Sigmoid colon (tissue), 7 donors: ENCODE data around the gene MYL5. TPM values are rescaled to one million over a fixed set of nuclear protein-coding genes. Genes with fewer than 3 reads are reported as not detected.

Experiments used
- DNase-seq: peaks from one replicate; pipeline ENCODE4 v3.0.0-alpha.2; 2019
- H3K27ac ChIP-seq, 4 donors: fragments of 200-600 bp; sonication (generic); one replicate each; pipeline ENCODE4 v1.5.1; 2016 to 2019; ENCODE audit warnings: mild to moderate bottlenecking in 1 of 4
- H3K27me3 ChIP-seq, 3 donors: fragments of 200-600 bp; sonication (generic); one replicate each; pipeline ENCODE4 v1.5.1; 2019; ENCODE audit warnings: mild to moderate bottlenecking in 1 of 3
- H3K36me3 ChIP-seq, 4 donors: fragments of 200-600 bp; sonication (generic); one replicate each; pipeline ENCODE4 v1.5.1; 2016 to 2019
- H3K4me1 ChIP-seq, 4 donors: fragments of 200-600 bp; sonication (generic); one replicate each; pipeline ENCODE4 v1.5.1; 2017 to 2019
- H3K4me3 ChIP-seq, 4 donors: fragments of 200-600 bp; sonication (generic); one replicate each; pipeline ENCODE4 v1.5.1; 2017 to 2019; ENCODE audit warnings: mild to moderate bottlenecking in 2 of 4, moderate library complexity in 1 of 4
- H3K9me3 ChIP-seq, 4 donors: fragments of 200-600 bp in 3 of 4; sonication (generic) in 3 of 4; one replicate each; pipeline versions ENCODE4 v1.5.1 to v1.6.1; 2013 to 2019
- CTCF ChIP-seq, 4 experiments: fragments of 450-650 bp in 3 of 4; fragments of 200-600 bp in 1 of 4; IDR thresholded peaks; one replicate each; pipeline ENCODE4 v1.5.1; 2016 to 2019; ENCODE audit warnings: antibody characterized with exemption in 4 of 4, mild to moderate bottlenecking in 3 of 4, moderate library complexity in 2 of 4
- EP300 ChIP-seq, 4 donors: sonication (generic); formaldehyde crosslinking; IDR thresholded peaks; one replicate each; pipeline ENCODE4 v1.6.1; 2017; ENCODE audit warnings: antibody characterized with exemption in 4 of 4
- POLR2A ChIP-seq, 2 donors: fragments of 450-650 bp; IDR thresholded peaks; one replicate each; pipeline ENCODE4 v1.6.1; 2016; ENCODE audit warnings: antibody characterized with exemption in 2 of 2, mild to moderate bottlenecking in 2 of 2, moderate library complexity in 2 of 2
- POLR2AphosphoS5 ChIP-seq, 4 donors: sonication (generic); formaldehyde crosslinking; IDR thresholded peaks; one replicate each; pipeline ENCODE4 v1.6.1; 2017; ENCODE audit warnings: antibody characterized with exemption in 4 of 4
- WGBS, 2 donors: extraction: QIAGEN DNeasy Blood & Tissue Kit; methylation state at CpG; one replicate each; pipeline ENCODE4 v1.1.7; 2013; 5-methylcytosine and 5-hydroxymethylcytosine counted together
- intact Hi-C: fragments of 100-400 bp; cut with DNase I; formaldehyde crosslinking; loops from one replicate; pipeline ENCODE4 v1.15.1; 2023
- polyA plus RNA-seq, 3 donors: library from polyadenylated mRNA; stranded (reverse); fragments of 200-250 nt; gene quantifications; one replicate each; pipeline ENCODE4 v1.2.3, GENCODE V29; 2013
- total RNA-seq, 4 donors: library from RNA; depleted of rRNA; stranded (reverse); fragments of >200 nt; gene quantifications; one replicate each; pipeline ENCODE4 v1.1.0, GENCODE V29; 2016
- donor health status: healthy with polysubstance abuse.
- donor health status: Bipolar disorder and iron deficiency.
- donor health status: healthy.

The MYL5 gene
- total and polyA plus RNA-seq, 7 donors, result 5.7 to 29.7 (median 11.7) TPM

- intact Hi-C loops, result no loop called here
- Histone ChIP-seq H3K4me1 (no peaks in the 10 kb centered on the region), H3K27me3 (peaks cover 0 to 37% (median 16%) of the 10 kb centered on the region in 3 donors), H3K4me3 (no peak overlapping the region), H3K9me3 (no peaks in the 10 kb centered on the region), H3K36me3 (no peaks in the 10 kb centered on the region), H3K27ac (no peak overlapping the region)
- 50 to 66% methylated on average over 17 of the region's 17 CpGs for WGBS, 2 donors
- TF ChIP-seq POLR2A (IDR thresholded peaks at IDR 0.05) (no peak), EP300 (IDR thresholded peaks at IDR 0.05) (no peak)
- DNase-seq, result no peak
These were observed 19.4 kb upstream of the MYL5 start for GRCh38 chr4:654871-655463.

- Histone ChIP-seq H3K27ac (no peak overlapping the region), H3K4me3 (no peak overlapping the region), H3K36me3 (no peaks in the 10 kb centered on the region), H3K9me3 (no peaks in the 10 kb centered on the region), H3K4me1 (no peaks in the 10 kb centered on the region), H3K27me3 (peaks cover 0 to 30% (median 10%) of the 10 kb centered on the region in 3 donors)
- peak; percentile 54 for DNase-seq
- no peak for TF ChIP-seq POLR2A (IDR thresholded peaks at IDR 0.05)
- no peak for TF ChIP-seq POLR2AphosphoS5 (IDR thresholded peaks at IDR 0.05)
- no peak for TF ChIP-seq CTCF (IDR thresholded peaks at IDR 0.05)
- TF ChIP-seq EP300 (IDR thresholded peaks at IDR 0.05), result no peak
- intact Hi-C loops, result no loop called here
- 59 to 69% methylated on average over 26 of the region's 26 CpGs for WGBS, 2 donors
These were observed 18.7 kb upstream of the MYL5 start for GRCh38 chr4:655464-656151.

- WGBS, 2 donors, result 50 to 71% methylated on average over 58 of the region's 58 CpGs
- intact Hi-C loops, result no loop called here
- no peak for DNase-seq
These were observed 17.7 kb upstream of the MYL5 start for GRCh38 chr4:656436-657337.

GRCh38 chr4:657338-657833 is 17.0 kb upstream of the MYL5 start:
- 71 to 82% methylated on average over 23 of the region's 23 CpGs for WGBS, 2 donors
- H3K4me1 ChIP-seq, result no peaks in the 10 kb centered on the region

More at GRCh38 chr4:656436-657337, 17.7 kb upstream of the MYL5 start:
- no peaks in the 10 kb centered on the region for H3K4me1 ChIP-seq
- no peaks in the 10 kb centered on the region for H3K9me3 ChIP-seq
- no peak for TF ChIP-seq POLR2AphosphoS5 (IDR thresholded peaks at IDR 0.05)
- TF ChIP-seq CTCF (IDR thresholded peaks at IDR 0.05), result no peak
- TF ChIP-seq EP300 (IDR thresholded peaks at IDR 0.05), result no peak
- TF ChIP-seq POLR2A (IDR thresholded peaks at IDR 0.05), result no peak
- H3K27me3 ChIP-seq, result peaks cover 0 to 20% (median 0%) of the 10 kb centered on the region in 3 donors
- no peaks in the 10 kb centered on the region for H3K36me3 ChIP-seq
- no peak overlapping the region for H3K27ac ChIP-seq
- no peak overlapping the region for H3K4me3 ChIP-seq

More at GRCh38 chr4:657338-657833, 17.0 kb upstream of the MYL5 start:
- intact Hi-C loops, result no loop called here
- Histone ChIP-seq H3K27ac (no peak overlapping the region), H3K36me3 (no peaks in the 10 kb centered on the region), H3K4me3 (no peak overlapping the region), H3K9me3 (no peaks in the 10 kb centered on the region), H3K27me3 (peaks cover 0 to 16% (median 5%) of the 10 kb centered on the region in 3 donors)
- peak; percentile 61 for DNase-seq
- TF ChIP-seq CTCF (IDR thresholded peaks at IDR 0.05) (no peak), POLR2A (IDR thresholded peaks at IDR 0.05) (no peak), POLR2AphosphoS5 (IDR thresholded peaks at IDR 0.05) (no peak)
